GM18868 (cell line): ENCODE data around the gene KRT20.

Source experiments
- ATAC-seq: cut with Tn5 transposase; IDR thresholded peaks from one replicate; pipeline ENCODE4 v1.9.1; 2021; ENCODE audit warnings: mild to moderate bottlenecking, moderate library complexity; ENCODE audit not compliant: unreplicated experiment

Gene KRT20

DNA sequence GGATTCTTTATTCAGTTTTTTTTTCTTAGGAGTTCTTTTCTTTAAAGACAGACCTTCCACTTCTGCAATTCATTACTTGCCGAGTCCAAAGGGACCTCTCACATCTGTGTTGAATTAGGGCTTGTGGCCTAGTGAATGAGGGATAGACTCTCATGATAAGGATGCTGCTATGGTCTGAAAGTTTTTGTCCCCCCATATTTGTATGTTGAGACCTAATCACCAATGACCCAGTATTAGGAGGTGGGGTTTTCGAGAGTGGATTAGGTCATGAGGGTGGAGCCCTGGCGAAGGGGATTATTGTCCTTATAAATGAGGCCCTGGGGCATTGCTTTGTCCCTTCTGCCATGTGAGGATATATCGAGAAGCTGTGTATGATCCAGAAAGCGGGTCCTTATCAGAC lies 27.5 kb downstream of the KRT20 start:
- no peak for ATAC-seq

DNA sequence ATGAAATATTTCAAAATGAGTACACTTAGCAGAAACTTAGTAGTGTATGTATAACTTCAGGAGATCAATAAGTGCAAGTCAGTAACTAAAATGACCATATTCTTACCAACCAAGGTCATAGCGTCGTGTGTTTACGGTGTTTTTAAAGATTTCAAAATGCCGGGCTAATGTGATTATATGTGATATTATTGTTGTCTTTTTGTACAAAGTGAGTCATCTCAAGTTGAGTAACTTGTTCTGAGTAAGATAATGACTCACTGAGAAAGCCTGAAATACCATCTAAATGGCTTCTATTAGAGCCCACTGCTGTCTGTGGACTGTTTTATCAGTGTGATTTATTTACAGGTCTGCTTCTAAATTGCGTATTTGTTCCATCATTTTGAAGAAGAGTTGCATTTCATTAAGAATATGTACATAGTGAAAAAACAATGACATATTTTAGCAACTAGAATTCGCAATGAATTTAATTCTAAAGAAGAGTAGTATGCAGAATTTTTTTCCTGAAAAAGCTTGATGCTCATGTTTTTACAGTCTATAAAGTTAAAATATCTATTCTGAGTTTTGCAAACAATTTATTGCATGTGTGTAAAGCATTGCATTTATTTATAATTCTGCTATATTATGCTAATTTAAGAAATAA lies 30.7 kb downstream of the KRT20 start:
- ATAC-seq = no peak

DNA sequence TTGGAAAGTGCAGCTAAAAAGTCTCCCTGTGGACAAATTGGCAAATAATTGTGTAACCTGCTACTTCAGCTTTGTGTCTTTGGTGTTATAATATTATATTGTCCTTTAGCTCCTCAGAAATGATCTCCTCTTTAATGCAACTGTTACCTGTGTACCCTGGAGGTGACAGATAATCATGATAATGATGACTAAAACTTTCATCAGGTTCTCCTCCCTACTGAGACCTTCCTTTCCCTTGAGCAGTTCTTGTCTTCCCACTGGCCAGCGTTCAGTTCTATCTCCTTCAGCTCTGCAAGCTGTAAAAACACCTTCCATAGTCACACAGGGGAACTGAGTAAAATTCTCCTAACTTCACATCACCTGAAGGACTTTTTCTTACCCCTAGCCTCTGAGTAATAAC lies 32.7 kb downstream of the KRT20 start:
- no peak for ATAC-seq

DNA sequence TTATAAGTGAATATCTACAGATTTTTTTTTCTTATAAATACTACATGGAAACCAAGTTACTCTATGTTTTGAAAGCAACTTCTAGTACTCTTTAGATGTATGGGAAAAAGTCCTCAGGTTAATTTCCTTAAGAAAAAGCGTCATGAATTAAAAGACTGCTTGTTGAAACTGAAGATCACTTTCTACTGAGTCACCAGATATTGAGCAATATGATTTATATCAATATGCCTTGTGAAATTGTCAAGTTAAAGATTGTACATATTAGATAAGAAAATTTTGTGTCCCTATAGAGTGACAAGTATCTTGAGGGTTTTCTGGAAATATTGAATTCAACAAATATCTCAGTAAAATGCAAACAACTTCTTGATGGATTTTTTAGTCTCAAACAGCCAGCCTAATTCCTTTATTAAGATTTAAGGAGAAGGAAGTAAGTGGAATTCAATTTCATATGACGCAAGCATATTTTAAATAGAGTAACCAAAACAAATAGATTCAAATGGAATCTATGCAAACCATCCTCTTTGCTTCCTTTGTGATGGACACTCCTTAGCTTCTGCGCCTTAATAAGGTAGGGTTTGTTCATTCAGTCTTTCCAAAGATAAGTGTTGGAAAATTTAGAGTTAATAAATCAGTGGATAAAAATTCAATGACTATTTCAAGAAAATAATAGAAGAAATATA lies 34.6 kb downstream of the KRT20 start:
- no peak for ATAC-seq

DNA sequence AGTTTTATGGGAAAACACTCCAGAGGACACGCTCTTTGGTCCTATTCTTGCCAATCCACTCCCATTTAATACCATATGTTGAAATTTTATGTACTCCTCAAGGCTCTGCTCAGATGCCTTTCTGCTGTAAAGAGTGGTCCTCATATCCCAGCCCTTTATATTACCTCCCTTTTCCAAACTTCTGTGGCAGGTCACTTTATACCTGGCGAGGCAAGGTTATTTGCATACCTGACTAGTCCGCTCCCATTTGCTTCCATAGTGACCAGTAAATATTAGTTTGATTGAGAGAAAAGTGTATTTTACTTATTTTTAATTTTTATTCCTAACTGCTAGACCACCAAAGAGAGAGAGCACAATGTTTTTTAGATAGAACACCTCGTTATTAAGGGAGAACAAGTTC lies 35.3 kb downstream of the KRT20 start:
- no peak for ATAC-seq

DNA sequence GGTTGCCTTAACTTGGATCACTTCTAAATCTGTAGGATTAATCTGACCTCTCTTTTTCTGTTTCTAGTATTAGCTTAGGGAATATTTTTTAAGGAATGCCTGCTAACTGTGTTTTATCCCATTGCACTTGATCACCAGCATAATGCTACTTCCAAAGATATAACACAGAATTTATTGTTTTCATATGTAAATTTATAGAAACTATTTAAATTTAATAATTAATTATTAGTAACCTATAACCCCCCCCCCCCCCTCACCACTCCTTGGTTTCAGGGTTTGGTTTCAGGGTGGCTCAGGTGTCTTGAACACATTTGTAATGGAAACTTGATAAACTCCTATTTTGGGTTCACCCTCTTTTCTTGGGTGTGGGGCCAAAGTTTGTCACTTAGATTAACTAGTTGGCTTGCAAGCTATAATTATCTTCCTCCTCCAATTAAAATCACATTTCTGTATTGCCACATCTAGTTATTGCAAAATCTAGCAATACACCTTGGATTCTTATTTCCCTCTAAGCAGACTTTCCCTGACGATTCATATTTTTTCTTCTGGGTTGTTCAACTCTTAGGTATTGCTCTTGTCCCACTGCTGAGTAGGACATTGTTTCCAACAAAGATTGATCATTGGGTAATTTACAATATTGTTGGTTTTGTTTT lies 36.3 kb downstream of the KRT20 start:
- no peak for ATAC-seq

DNA sequence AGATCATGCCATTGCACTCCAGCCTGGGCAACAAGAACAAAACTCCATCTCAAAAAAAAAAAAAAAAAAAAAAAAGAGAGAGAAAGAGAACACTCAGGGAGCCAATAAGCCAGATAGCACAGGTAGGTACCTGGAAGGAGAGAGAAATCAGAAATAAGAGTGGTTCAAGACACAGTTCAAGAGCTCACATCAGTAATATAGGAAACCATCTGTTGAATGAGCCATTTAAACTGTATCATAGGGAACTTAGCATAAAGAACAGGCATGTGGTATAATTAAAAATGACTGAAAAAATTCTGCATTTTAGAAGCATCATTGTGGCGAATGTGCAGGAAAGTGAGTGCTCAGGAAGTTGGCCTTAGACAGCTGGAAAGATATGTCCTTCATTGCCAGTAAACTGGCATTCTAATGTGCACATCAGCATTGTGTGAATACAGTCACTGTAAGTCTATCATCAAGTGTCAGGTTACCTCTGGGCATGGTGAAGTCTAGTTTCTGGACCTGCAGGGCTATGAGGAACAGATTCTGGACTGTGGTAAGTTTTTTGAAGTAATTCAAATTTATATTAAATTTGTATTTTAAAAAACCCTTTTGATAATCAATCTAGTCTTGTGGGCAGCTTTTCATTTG lies 38.4 kb downstream of the KRT20 start:
- no peak for ATAC-seq

DNA sequence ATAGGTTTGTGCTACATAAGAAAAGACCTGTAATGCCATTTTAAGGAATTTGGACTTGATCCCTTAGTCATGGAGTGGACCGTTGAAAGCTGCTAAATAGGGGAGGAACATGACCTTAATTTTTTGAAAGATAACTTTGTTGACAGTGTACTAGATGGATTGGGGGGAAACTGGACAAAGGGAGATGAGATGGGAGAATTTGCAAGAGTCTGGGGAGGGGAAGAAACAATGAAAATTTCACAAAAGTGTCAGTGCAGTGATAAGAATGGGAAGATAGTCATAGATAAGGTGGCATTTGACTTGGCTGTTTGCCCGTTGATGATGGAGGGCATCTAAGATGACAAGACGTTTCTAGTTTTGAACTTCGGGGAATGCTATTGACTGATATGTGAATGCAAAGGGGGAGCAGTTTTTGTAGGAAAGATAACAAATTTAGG lies 40.4 kb downstream of the KRT20 start:
- no peak for ATAC-seq

DNA sequence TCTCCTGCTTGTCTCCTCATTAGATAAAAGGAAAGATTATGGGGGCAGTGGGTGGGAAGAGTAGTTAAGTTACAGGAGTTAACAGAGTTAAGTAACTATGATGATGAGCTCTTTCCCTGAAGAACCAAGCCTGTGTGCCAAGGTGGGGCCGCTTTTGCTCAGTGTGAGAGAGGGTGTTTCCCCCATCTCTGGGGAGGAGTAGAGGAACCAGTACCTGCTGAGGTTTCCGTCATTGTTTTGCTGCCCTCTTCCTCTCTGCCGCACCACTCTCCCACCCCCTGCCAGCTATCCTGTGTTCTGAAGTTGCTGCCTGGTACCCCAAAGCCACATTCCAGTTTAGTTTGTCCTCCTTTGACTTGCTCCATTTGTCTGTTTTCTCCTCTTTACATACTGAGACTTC lies 41.8 kb downstream of the KRT20 start:
- ATAC-seq = no peak

DNA sequence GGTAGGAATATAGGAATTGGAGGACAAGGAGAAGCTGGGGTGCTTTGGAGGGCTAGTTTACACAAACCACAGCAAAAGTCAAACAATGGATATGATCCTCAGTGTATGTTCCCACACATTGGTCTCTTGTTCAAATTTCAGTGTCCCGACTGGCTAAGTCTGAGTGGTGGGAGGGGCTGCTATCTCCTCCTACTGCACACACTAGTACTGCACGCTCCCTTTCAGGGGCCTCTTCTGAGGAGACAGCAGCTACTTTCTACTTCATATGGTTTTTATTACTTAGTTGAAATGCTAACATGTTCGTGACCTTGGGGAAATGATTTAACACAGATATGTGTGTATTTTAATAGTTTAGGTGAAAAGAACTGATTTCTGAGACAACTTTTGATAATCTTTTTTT lies 43.8 kb downstream of the KRT20 start:
- no peak for ATAC-seq

DNA sequence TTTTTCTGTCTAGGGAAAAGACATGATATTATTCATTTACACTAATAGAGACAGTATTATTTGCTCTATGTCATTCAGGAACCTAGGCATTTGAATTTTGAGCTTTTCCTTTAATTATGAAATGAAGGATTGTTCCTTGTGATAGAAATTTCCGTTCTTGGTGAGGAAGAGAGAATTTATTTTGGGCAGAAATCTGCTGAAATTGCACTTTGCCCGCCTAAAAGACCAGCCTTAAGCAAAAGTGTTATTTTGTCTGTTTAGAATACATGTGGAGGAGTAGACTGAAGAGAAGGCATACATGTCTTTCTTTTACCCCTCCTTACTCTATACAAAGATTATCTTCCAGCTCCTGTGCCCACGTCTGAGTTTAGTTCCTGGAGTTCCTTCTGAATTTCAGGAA lies 45.8 kb downstream of the KRT20 start:
- no peak for ATAC-seq

DNA sequence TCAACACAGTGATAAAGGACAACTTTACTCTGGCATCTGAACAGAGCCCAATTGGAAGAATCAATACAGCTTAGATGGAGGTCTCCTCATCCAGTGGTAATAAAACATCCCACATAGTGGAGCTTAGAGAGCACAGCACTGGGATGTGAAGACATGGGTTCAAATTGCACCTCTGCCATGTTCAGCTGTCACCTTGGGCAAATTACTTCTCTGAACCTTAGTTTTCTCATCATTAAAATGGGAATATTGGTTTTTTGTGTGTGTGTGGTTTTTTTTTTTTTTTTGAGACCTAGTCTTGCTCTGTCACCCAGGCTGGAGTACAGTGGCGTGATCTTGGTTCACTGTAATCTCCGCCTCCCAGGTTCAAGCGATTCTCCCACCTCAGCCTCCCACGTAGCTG lies 49.0 kb downstream of the KRT20 start:
- ATAC-seq = no peak

DNA sequence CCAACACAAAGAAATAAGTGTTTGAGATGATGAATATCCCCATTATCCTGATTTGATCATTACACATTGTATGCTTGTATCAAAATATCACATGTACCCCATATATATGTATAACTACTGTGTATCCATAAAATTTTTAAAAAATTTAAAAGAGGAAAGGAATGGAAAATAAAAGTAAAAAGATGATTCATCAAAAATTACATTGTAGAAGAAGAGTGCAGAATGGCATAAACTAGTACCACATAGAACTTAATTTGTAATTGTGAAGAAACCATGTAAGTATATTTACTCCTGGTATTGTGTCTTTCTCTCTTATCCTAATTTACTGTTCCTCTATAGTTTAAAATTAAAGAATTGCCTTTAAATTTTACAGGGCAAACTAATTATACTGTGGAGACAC lies 51.2 kb downstream of the KRT20 start:
- ATAC-seq = no peak

DNA sequence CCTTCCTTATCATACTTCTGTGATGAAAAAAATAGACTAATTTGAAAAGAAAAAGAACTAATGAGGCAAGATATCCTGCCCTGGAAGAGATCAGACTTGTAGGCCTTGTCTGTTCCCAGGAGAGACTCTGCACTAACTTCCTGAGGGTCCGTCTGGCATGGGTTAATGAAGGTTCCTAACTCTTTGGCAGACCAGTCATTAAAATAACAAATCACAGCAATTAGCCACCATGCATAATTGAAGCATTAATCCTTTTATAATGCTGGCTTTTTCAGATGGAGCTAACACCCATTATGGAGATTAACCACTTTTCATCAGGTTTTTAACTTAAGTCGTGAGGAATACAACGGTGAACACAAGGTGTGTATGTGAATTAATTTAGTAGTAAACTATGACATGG lies 52.2 kb downstream of the KRT20 start:
- ATAC-seq = no peak

DNA sequence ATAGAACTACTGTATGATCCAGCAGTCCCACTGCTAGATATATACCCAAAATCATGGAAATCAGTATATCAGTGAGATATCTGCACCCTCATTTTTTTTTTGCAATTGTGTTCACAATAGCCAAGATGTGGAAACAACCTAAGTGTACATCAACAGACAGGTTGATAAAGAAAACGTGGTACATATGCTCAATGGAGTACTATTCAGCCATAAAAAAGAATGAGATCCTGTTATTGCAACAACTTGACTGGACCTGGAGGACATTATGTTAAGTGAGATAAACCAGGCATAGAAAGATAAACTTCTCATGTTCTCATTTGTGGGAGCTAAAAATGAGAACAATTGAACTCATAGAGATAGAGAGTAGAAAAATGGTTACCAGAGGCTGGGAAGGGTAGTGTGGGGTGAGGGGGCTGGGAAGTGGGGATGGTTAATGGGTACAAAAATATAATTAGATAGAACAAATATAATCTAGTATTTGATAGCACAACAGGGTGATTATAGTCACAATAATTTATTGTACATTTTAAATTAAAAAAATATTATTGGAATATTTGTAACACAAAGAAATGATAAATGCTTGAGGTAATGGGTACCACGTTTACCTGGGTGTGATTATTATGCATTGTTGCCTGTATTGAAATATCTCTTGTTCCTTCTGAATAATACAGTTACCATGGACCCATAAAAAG lies 54.8 kb downstream of the KRT20 start:
- ATAC-seq = no peak

DNA sequence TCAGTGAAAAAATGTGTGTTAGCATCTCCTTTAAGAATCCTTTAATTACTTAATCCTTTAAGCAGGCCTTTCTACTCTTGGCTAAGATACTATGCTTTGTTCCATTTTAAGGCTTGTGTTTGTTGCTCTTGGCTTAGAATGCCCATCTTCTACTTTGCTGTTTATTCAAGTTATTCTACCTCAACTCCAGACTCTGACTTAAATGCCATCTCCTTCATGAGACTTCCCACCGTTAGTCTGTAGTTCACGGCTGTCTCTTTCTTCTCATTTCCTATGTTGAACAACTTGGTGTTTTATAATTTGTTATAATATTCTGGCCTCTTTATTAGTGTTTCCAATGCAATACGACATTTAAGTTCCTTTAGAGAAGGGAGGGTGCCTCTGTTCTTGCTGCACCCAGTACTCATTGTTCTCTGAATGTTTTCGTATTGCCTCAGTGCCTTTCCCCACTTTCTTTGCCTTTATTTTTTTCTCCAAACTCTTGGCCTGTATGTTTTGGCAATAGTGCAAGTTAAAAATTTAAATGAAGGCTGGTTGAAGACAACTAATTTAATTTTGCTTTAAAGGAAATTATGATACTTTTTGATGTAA lies 56.5 kb downstream of the KRT20 start:
- ATAC-seq = no peak

DNA sequence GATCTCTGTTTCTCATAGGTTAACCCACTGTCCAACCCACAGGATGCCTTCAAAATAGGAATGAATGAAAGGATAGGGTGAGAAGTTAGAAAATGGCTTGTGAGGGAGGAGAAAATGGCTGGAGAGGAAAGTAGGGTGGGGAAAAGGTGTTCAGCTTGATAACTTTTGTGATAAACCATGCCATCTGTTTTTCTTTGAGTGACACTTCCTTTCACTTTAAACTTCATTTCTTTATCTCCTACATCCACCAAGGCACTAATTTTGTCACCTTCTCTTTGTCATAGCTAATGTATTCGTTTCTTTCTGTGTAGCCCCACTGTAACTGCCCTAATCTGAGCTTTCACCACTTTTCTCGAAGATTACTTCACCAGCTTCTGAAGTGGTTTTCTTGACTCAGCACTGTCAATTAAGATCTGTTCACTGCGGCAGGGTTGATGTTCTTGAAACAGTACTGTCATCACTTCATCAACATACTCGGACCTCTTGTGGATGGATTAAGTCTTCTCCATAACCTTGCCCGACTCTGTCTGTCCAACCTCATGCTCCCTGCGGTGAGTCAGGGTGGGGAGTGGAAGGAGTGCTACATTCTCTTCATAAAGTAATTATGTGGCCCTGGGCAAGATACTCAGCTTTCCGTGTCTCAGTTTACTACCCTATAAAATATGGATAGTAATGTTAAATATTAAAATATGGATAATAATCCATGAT lies 57.1 kb downstream of the KRT20 start:
- no peak for ATAC-seq
